HepG2 (cell line): Measurements from ENCODE around the gene RABGGTA. TPM values are rescaled to one million over a fixed set of nuclear protein-coding genes. Genes with fewer than 3 reads are reported as not detected.
A peak's percentile ranks its signal among the peaks of the same experiment; 100 is the strongest.

Experiments used
- ARNT2 ChIP-seq: sonication (generic); formaldehyde crosslinking; IDR thresholded peaks from 2 replicates; pipeline ENCODE4 v1.8.0; 2022; ENCODE audit warnings: mild to moderate bottlenecking, low read depth, missing genetic modification reagents, moderate library complexity
- CCDC6 ChIP-seq: sonication (generic); formaldehyde crosslinking; IDR thresholded peaks from 2 replicates; pipeline ENCODE4 v1.8.1; 2022; ENCODE audit warnings: mild to moderate bottlenecking, missing genetic modification reagents, moderate library complexity
- DBP ChIP-seq: sonication (generic); formaldehyde crosslinking; IDR thresholded peaks from 2 replicates; pipeline ENCODE4 v1.4.0; 2020; ENCODE audit warnings: missing genetic modification reagents; ENCODE audit errors: not compliant biosample characterization
- GATAD2A ChIP-seq: IDR thresholded peaks from 2 replicates; pipeline ENCODE4 v1.6.1; 2016
- GMEB1 ChIP-seq: sonication (generic); formaldehyde crosslinking; IDR thresholded peaks from 2 replicates; pipeline ENCODE4 v1.5.1; 2020; ENCODE audit warnings: missing genetic modification reagents, mild to moderate bottlenecking, borderline replicate concordance
- MAF1 ChIP-seq: sonication (generic); formaldehyde crosslinking; IDR thresholded peaks from 2 replicates; pipeline ENCODE4 v1.5.0; 2020; ENCODE audit warnings: missing genetic modification reagents, borderline replicate concordance
- MAFF ChIP-seq: IDR thresholded peaks from 2 replicates; pipeline ENCODE4 v1.6.1; 2011; ENCODE audit warnings: low read depth, low read length, improper control_type of control experiment
- NFKB2 ChIP-seq: sonication (generic); formaldehyde crosslinking; IDR thresholded peaks from 2 replicates; pipeline ENCODE4 v1.4.0; 2020; ENCODE audit warnings: missing genetic modification reagents, borderline replicate concordance
- RFXAP ChIP-seq: sonication (generic); formaldehyde crosslinking; IDR thresholded peaks from 2 replicates; pipeline ENCODE4 v1.4.0; 2020; ENCODE audit warnings: missing genetic modification reagents, borderline replicate concordance
- SRSF9 ChIP-seq: fragments of 200-400 bp; formaldehyde crosslinking; IDR thresholded peaks from 2 replicates; pipeline ENCODE4 v1.6.1; 2018; ENCODE audit warnings: borderline replicate concordance, mild to moderate bottlenecking, low read depth, low read length; ENCODE audit not compliant: insufficient read depth, poor library complexity, severe bottlenecking
- STAG1 ChIP-seq: sonication (generic); formaldehyde crosslinking; IDR thresholded peaks from 2 replicates; pipeline ENCODE4 v1.4.0; 2020; ENCODE audit warnings: missing genetic modification reagents
- ZBTB1 ChIP-seq: sonication (generic); formaldehyde crosslinking; IDR thresholded peaks from 2 replicates; pipeline ENCODE4 v1.4.0; 2020; ENCODE audit warnings: missing genetic modification reagents, borderline replicate concordance
- ZBTB49 ChIP-seq: sonication (generic); formaldehyde crosslinking; IDR thresholded peaks from 2 replicates; pipeline ENCODE4 v1.4.0; 2020; ENCODE audit warnings: missing genetic modification reagents, borderline replicate concordance
- ZMYM4 ChIP-seq: sonication (generic); formaldehyde crosslinking; IDR thresholded peaks from 2 replicates; pipeline ENCODE4 v1.8.1; 2023; ENCODE audit warnings: mild to moderate bottlenecking, missing genetic modification reagents
- ZNF207 ChIP-seq: fragments of 450-650 bp; IDR thresholded peaks from 2 replicates; pipeline ENCODE4 v1.6.1; 2016; ENCODE audit warnings: antibody characterized with exemption, borderline replicate concordance
- ZNF280B ChIP-seq: sonication (generic); formaldehyde crosslinking; IDR thresholded peaks from 2 replicates; pipeline ENCODE4 v1.5.0; 2020; ENCODE audit warnings: missing genetic modification reagents, mild to moderate bottlenecking, borderline replicate concordance
- ZNF367 ChIP-seq: sonication (generic); formaldehyde crosslinking; IDR thresholded peaks from 2 replicates; pipeline ENCODE4 v1.4.0; 2020; ENCODE audit warnings: missing genetic modification reagents, borderline replicate concordance
- ZNF501 ChIP-seq: sonication (generic); formaldehyde crosslinking; IDR thresholded peaks from 2 replicates; pipeline ENCODE4 v1.5.1; 2020; ENCODE audit warnings: mild to moderate bottlenecking, moderate library complexity, missing genetic modification reagents
- ZNF543 ChIP-seq: sonication (generic); formaldehyde crosslinking; IDR thresholded peaks from 2 replicates; pipeline ENCODE4 v1.4.0; 2020; ENCODE audit warnings: mild to moderate bottlenecking, missing genetic modification reagents
- ZNF749 ChIP-seq: sonication (generic); formaldehyde crosslinking; IDR thresholded peaks from 2 replicates; pipeline ENCODE4 v1.8.0; 2022; ENCODE audit warnings: mild to moderate bottlenecking, missing genetic modification reagents, moderate library complexity, borderline replicate concordance
- ZZZ3 ChIP-seq: sonication (generic); formaldehyde crosslinking; IDR thresholded peaks from 2 replicates; pipeline ENCODE4 v1.4.0; 2020; ENCODE audit warnings: missing genetic modification reagents, mild to moderate bottlenecking, borderline replicate concordance
- polyA plus RNA-seq, 8 experiments: library from polyadenylated mRNA; depleted of rRNA in 3 of 8; stranded (reverse) in 7 of 8; unstranded in 1 of 8; fragments of >200 nt; fragmentation: Illumina TruSeq in 4 of 8; extraction: Trizol in 4 of 8; gene quantifications; 2 replicates each; pipeline versions ENCODE4 v1.2.1 to v1.2.3, GENCODE V29; 2011 to 2016; ENCODE audit warnings: low read depth in 4 of 8, missing spikeins in 1 of 8, mixed read lengths in 1 of 8; ENCODE audit not compliant: insufficient read depth in 1 of 8
- total RNA-seq, 5 experiments: library from RNA; depleted of rRNA; stranded (reverse); fragments of >200 nt; fragmentation: Illumina TruSeq; extraction: Trizol; gene quantifications; 2 replicates each; pipeline ENCODE4 v1.2.3, GENCODE V29; 2016; ENCODE audit warnings: low read depth in 1 of 5

The RABGGTA gene
- total and polyA plus RNA-seq, 2 of the 13 experiments (the other 11 are each of a cell fraction or from before 2014, with no cell fraction given) = 57.9 to 90.8 TPM

- TF ChIP-seq DBP (CRISPR knock-in tag) = peak; percentile 99
- peak; percentile 73 for TF ChIP-seq GMEB1 (CRISPR knock-in tag)
- TF ChIP-seq SRSF9 = no peak
- TF ChIP-seq NFKB2 (CRISPR knock-in tag) = peak; percentile 100
- TF ChIP-seq ZNF749 = peak; percentile 98; the same call in 1 of the 2 replicates
- TF ChIP-seq MAF1 (CRISPR knock-in tag) = peak; percentile 95; the same call in 1 of the 2 replicates
- TF ChIP-seq ZNF207 = no peak
- peak; percentile 98 for TF ChIP-seq ARNT2 (CRISPR knock-in tag)
- peak; percentile 41; the same call in 1 of the 2 replicates for TF ChIP-seq ZBTB49 (CRISPR knock-in tag)
- TF ChIP-seq ZMYM4 (CRISPR knock-in tag) = no peak
- TF ChIP-seq ZNF280B (CRISPR knock-in tag) = peak; percentile 96
- 0 out of 2 replicates have a peak, but pooled peaks have one; percentile 64 for TF ChIP-seq MAFF
- peak; percentile 96 for TF ChIP-seq ZNF543 (CRISPR knock-in tag)
- TF ChIP-seq ZNF501 (CRISPR knock-in tag) = peak; percentile 98
- peak; percentile 94 for TF ChIP-seq ZZZ3
- TF ChIP-seq ZBTB1 = peak; percentile 53; the same call in 1 of the 2 replicates
- TF ChIP-seq CCDC6 (CRISPR knock-in tag) = no peak
- peak; percentile 58 for TF ChIP-seq STAG1 (CRISPR knock-in tag)
- TF ChIP-seq GATAD2A (CRISPR knock-in tag) = no peak
- TF ChIP-seq ZNF367 (CRISPR knock-in tag) = peak; percentile 98
- peak; percentile 96 for TF ChIP-seq RFXAP (CRISPR knock-in tag)
Measured at GRCh38 chr14:24315807-24316596, 44.6 kb upstream of the RABGGTA start (continued).
